ENCODE results near the gene TIMMDC1. TPM values are rescaled to one million over a fixed set of nuclear protein-coding genes. Genes with fewer than 3 reads are reported as not detected.

TIMMDC1 gene
- total and polyA plus RNA-seq, 2 of the 13 experiments (the other 11 are each of a cell fraction or from before 2014, with no cell fraction given), result 50.0 to 77.8 TPM

- TF ChIP-seq, protein P1, sequence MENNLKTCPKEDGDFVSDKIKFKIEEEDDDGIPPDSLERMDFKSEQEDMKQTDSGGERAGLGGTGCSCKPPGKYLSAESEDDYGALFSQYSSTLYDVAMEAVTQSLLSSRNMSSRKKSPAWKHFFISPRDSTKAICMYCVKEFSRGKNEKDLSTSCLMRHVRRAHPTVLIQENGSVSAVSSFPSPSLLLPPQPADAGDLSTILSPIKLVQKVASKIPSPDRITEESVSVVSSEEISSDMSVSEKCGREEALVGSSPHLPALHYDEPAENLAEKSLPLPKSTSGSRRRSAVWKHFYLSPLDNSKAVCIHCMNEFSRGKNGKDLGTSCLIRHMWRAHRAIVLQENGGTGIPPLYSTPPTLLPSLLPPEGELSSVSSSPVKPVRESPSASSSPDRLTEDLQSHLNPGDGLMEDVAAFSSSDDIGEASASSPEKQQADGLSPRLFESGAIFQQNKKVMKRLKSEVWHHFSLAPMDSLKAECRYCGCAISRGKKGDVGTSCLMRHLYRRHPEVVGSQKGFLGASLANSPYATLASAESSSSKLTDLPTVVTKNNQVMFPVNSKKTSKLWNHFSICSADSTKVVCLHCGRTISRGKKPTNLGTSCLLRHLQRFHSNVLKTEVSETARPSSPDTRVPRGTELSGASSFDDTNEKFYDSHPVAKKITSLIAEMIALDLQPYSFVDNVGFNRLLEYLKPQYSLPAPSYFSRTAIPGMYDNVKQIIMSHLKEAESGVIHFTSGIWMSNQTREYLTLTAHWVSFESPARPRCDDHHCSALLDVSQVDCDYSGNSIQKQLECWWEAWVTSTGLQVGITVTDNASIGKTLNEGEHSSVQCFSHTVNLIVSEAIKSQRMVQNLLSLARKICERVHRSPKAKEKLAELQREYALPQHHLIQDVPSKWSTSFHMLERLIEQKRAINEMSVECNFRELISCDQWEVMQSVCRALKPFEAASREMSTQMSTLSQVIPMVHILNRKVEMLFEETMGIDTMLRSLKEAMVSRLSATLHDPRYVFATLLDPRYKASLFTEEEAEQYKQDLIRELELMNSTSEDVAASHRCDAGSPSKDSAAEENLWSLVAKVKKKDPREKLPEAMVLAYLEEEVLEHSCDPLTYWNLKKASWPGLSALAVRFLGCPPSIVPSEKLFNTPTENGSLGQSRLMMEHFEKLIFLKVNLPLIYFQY (CRISPR knock-in tag; IDR thresholded peaks at IDR 0.05; ENCODE audit: borderline replicate concordance), result no peak
- no peak for TF ChIP-seq ZNF709 (CRISPR knock-in tag; IDR thresholded peaks at IDR 0.05)
- 0 out of 2 replicates have a peak, but pooled peaks have one; percentile 2 for TF ChIP-seq KDM5A (IDR thresholded peaks at IDR 0.05; ENCODE audit: borderline replicate concordance, low read length)
- TF ChIP-seq ZMYM2 (CRISPR knock-in tag; IDR thresholded peaks at IDR 0.05), result no peak
- TF ChIP-seq GTF2F1 (IDR thresholded peaks at IDR 0.05; ENCODE audit: low read length), result no peak
- TF ChIP-seq MTF1 (CRISPR knock-in tag; IDR thresholded peaks at IDR 0.05), result no peak
- TF ChIP-seq FUBP1 (CRISPR knock-in tag; IDR thresholded peaks at IDR 0.05; ENCODE audit: borderline replicate concordance), result no peak
- 0 out of 2 replicates have a peak, but pooled peaks have one; percentile 6 for TF ChIP-seq ZNF501 (CRISPR knock-in tag; IDR thresholded peaks at IDR 0.05)
Measured at GRCh38 chr3:119469418-119470189, 28.7 kb upstream of the TIMMDC1 start (continued).

Measured in HepG2 (cell line).